ENCODE data around the gene USP30.

The USP30 gene

GRCh38 chr12:109127533-109128242, 75.3 kb downstream of the USP30 start:
- no peak for DNase-seq (ENCODE audit: low read depth)

- no peak for DNase-seq (ENCODE audit: low read depth)
These were observed 78.1 kb downstream of the USP30 start for GRCh38 chr12:109130297-109131153.

- no peak for DNase-seq (ENCODE audit: low read depth)
These were observed 79.0 kb downstream of the USP30 start for GRCh38 chr12:109131154-109132050.

GRCh38 chr12:109134186-109134917, 82.0 kb downstream of the USP30 start:
- no peak for DNase-seq (ENCODE audit: low read depth)

- DNase-seq (ENCODE audit: low read depth): no peak
These were observed 84.7 kb downstream of the USP30 start for GRCh38 chr12:109137055-109137454.

Data from activated T-cell treated with anti-CD3 and anti-CD28 coated beads for 24 hours (primary cell).